ENCODE measurements around the gene E2F1. TPM values are rescaled to one million over a fixed set of nuclear protein-coding genes. Genes with fewer than 3 reads are reported as not detected.

E2F1 gene
- total and polyA plus RNA-seq, 4 donors = 0.10 to 11.0 (median 0.88) TPM

- TF ChIP-seq ATF3 (IDR thresholded peaks at IDR 0.05) (no peak), ZBTB33 (IDR thresholded peaks at IDR 0.05) (no peak), FOXA2 (IDR thresholded peaks at IDR 0.05) (no peak), RXRA (IDR thresholded peaks at IDR 0.05) (no peak), TAF1 (conservative IDR thresholded peaks at IDR 0.05) (no peak)
Observed at GRCh38 chr20:33658929-33659328, 27.3 kb downstream of the E2F1 start (continued).

- DNase-seq (ENCODE audit: low spot score) = no peak
- WGBS = 98% methylated on average over 8 of the region's 8 CpGs
Observed at GRCh38 chr20:33658510-33658909, 27.7 kb downstream of the E2F1 start.

More at GRCh38 chr20:33658510-33658909, 27.7 kb downstream of the E2F1 start:
- Histone ChIP-seq H3K9ac (ENCODE audit: low read depth in 1 of 2, low read length in 2 of 2) (no peak overlapping the region), H3K36me3 (ENCODE audit: control insufficient read depth in 4 of 4, insufficient read depth in 3 of 4, low read depth in 1 of 4, low read length in 3 of 4) (peaks cover 0 to 2% (median under 1%) of the 10 kb centered on the region in 4 donors), H3K4me1 (ENCODE audit: control insufficient read depth in 4 of 4, insufficient read depth in 4 of 4, low read length in 3 of 4) (peaks cover 3 to 11% (median 9%) of the 10 kb centered on the region in 4 donors), H3K27ac (ENCODE audit: low read depth in 1 of 2, low read length in 2 of 2) (no peak overlapping the region), H3K27me3 (ENCODE audit: control insufficient read depth in 4 of 4, insufficient read depth in 4 of 4, low read length in 3 of 4) (no peaks in the 10 kb centered on the region), H3K4me3 (ENCODE audit: low read depth in 1 of 3, low read length in 3 of 3) (no peak overlapping the region), H3K9me3 (ENCODE audit: control insufficient read depth in 4 of 4, low read length in 3 of 4) (no peaks in the 10 kb centered on the region)
- no peak for TF ChIP-seq ATF3 (IDR thresholded peaks at IDR 0.05)
- TF ChIP-seq CTCF (IDR thresholded peaks at IDR 0.05; ENCODE audit: low read depth, low read length, missing input control) = no peak
- no peak for TF ChIP-seq GABPA (IDR thresholded peaks at IDR 0.05 in 1 of 2, conservative IDR thresholded peaks at IDR 0.05 in 1 of 2)
- TF ChIP-seq FOXA1 (IDR thresholded peaks at IDR 0.05) = no peak
- no peak for TF ChIP-seq FOXA2 (IDR thresholded peaks at IDR 0.05)
- no peak for TF ChIP-seq HNF4A (conservative IDR thresholded peaks at IDR 0.05)
- no peak for TF ChIP-seq RAD21 (IDR thresholded peaks at IDR 0.05)
- no peak for TF ChIP-seq ZBTB33 (IDR thresholded peaks at IDR 0.05)
- TF ChIP-seq EGR1 (IDR thresholded peaks at IDR 0.05; ENCODE audit: low read depth in 2 of 2) = no peak
- no peak for TF ChIP-seq SP1 (IDR thresholded peaks at IDR 0.05)
